ENCODE measurements around the gene CLEC4F. TPM values are rescaled to one million over a fixed set of nuclear protein-coding genes. Genes with fewer than 3 reads are reported as not detected.

The CLEC4F gene
- polyA plus RNA-seq, 3 donors: 0.65 to 17.0 (median 2.3) TPM

GRCh38 chr2:70817284-70817954 lies 3.0 kb downstream of the CLEC4F start:
- no peak overlapping the region for H3K4me2 ChIP-seq (replicated peaks; ENCODE audit: extremely low read depth, low read length, poor library complexity, severe bottlenecking)
- TF ChIP-seq, protein P1, sequence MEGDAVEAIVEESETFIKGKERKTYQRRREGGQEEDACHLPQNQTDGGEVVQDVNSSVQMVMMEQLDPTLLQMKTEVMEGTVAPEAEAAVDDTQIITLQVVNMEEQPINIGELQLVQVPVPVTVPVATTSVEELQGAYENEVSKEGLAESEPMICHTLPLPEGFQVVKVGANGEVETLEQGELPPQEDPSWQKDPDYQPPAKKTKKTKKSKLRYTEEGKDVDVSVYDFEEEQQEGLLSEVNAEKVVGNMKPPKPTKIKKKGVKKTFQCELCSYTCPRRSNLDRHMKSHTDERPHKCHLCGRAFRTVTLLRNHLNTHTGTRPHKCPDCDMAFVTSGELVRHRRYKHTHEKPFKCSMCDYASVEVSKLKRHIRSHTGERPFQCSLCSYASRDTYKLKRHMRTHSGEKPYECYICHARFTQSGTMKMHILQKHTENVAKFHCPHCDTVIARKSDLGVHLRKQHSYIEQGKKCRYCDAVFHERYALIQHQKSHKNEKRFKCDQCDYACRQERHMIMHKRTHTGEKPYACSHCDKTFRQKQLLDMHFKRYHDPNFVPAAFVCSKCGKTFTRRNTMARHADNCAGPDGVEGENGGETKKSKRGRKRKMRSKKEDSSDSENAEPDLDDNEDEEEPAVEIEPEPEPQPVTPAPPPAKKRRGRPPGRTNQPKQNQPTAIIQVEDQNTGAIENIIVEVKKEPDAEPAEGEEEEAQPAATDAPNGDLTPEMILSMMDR (IDR thresholded peaks at IDR 0.05): no peak
- no peak overlapping the region for H3K9ac ChIP-seq (ENCODE audit: insufficient read depth, low read length, poor library complexity, severe bottlenecking)
- H3K4me1 ChIP-seq (ENCODE audit: control insufficient read depth in 1 of 2, insufficient read depth in 2 of 2, low read length in 2 of 2): peaks cover 0 to 6% of the 10 kb centered on the region in 2 donors
- H3K36me3 ChIP-seq (replicated peaks in 1 of 2; ENCODE audit: control insufficient read depth in 1 of 2, insufficient read depth in 2 of 2, low read length in 2 of 2): no peaks in the 10 kb centered on the region
- no peak overlapping the region for H2AFZ ChIP-seq (ENCODE audit: insufficient read depth, low read depth, low read length, poor library complexity, severe bottlenecking)
- no peak for DNase-seq
- intact Hi-C loops (cut with micrococcal nuclease): no loop called here
- peaks cover 9 to 32% (median 18%) of the 10 kb centered on the region in 3 donors for H3K27me3 Mint-ChIP-seq (ENCODE audit: low read depth in 3 of 3)
- H3K27me3 ChIP-seq (ENCODE audit: control insufficient read depth in 2 of 2, insufficient read depth in 2 of 2, low read length in 2 of 2): no peaks in the 10 kb centered on the region
- no peak overlapping the region for H3K4me3 Mint-ChIP-seq
- WGBS (ENCODE audit: insufficient coverage): 93% methylated on average over 3 of the region's 3 CpGs
- H3K4me1 Mint-ChIP-seq: no peaks in the 10 kb centered on the region
- peaks cover 0 to 2% (median 0%) of the 10 kb centered on the region in 7 donors for H3K9me3 Mint-ChIP-seq
- no peaks in the 10 kb centered on the region for H4K20me1 ChIP-seq (ENCODE audit: insufficient read depth, low read length)
- no peak overlapping the region for H3K27ac ChIP-seq (ENCODE audit: low read depth in 1 of 2, low read length in 2 of 2)
- H3K79me2 ChIP-seq (ENCODE audit: insufficient read depth, low read length): no peaks in the 10 kb centered on the region
- no peak overlapping the region for H3K27ac Mint-ChIP-seq
- no peaks in the 10 kb centered on the region for H3K9me3 ChIP-seq (replicated peaks in 1 of 2; ENCODE audit: control insufficient read depth in 1 of 2, insufficient read depth in 1 of 2, low read length in 2 of 2)
- no peak overlapping the region for H3K4me3 ChIP-seq (replicated peaks in 1 of 3; ENCODE audit: low read depth in 2 of 3, low read length in 3 of 3)
- no peaks in the 10 kb centered on the region for H3K36me3 Mint-ChIP-seq

- intact Hi-C loops (cut with micrococcal nuclease): no loop called here
- Histone ChIP-seq H3K4me3 (replicated peaks in 1 of 3; ENCODE audit: low read depth in 2 of 3, low read length in 3 of 3) (no peak overlapping the region), H3K9me3 (replicated peaks in 1 of 2; ENCODE audit: control insufficient read depth in 1 of 2, insufficient read depth in 1 of 2, low read length in 2 of 2) (no peaks in the 10 kb centered on the region), H3K27me3 (ENCODE audit: control insufficient read depth in 2 of 2, insufficient read depth in 2 of 2, low read length in 2 of 2) (no peaks in the 10 kb centered on the region), H2AFZ (ENCODE audit: insufficient read depth, low read depth, low read length, poor library complexity, severe bottlenecking) (no peak overlapping the region), H3K36me3 (replicated peaks in 1 of 2; ENCODE audit: control insufficient read depth in 1 of 2, insufficient read depth in 2 of 2, low read length in 2 of 2) (no peaks in the 10 kb centered on the region), H3K27ac (ENCODE audit: low read depth in 1 of 2, low read length in 2 of 2) (no peak overlapping the region), H3K4me1 (ENCODE audit: control insufficient read depth in 1 of 2, insufficient read depth in 2 of 2, low read length in 2 of 2) (peaks cover 0 to 4% of the 10 kb centered on the region in 2 donors), H3K9ac (ENCODE audit: insufficient read depth, low read length, poor library complexity, severe bottlenecking) (no peak overlapping the region), H4K20me1 (ENCODE audit: insufficient read depth, low read length) (no peaks in the 10 kb centered on the region), H3K4me2 (replicated peaks; ENCODE audit: extremely low read depth, low read length, poor library complexity, severe bottlenecking) (no peak overlapping the region), H3K79me2 (ENCODE audit: insufficient read depth, low read length) (no peaks in the 10 kb centered on the region)
- no peaks in the 10 kb centered on the region for H3K4me1 Mint-ChIP-seq
- H3K27me3 Mint-ChIP-seq (ENCODE audit: low read depth in 3 of 3): peaks cover 9 to 32% (median 20%) of the 10 kb centered on the region in 3 donors
- DNase-seq: no peak
- H3K27ac Mint-ChIP-seq: no peak overlapping the region
- peaks cover 0 to 2% (median 0%) of the 10 kb centered on the region in 7 donors for H3K9me3 Mint-ChIP-seq
- H3K4me3 Mint-ChIP-seq: no peak overlapping the region
- TF ChIP-seq, protein P1 (IDR thresholded peaks at IDR 0.05): no peak
- 100% methylated on average over 2 of the region's 5 CpGs for WGBS (ENCODE audit: insufficient coverage)
- H3K36me3 Mint-ChIP-seq: no peaks in the 10 kb centered on the region
These were observed 3.7 kb downstream of the CLEC4F start for GRCh38 chr2:70816726-70817125.

All from CD14-positive monocyte (primary cell).